GM12801 (cell line): Measurements from ENCODE around the gene DBN1.

Experiments
- TF ChIP-seq, protein P1 (sequence below): IDR thresholded peaks from one replicate; pipeline ENCODE4 v1.5.1; 2011; ENCODE audit warnings: control low read depth; ENCODE audit not compliant: insufficient read length; ENCODE audit errors: extremely low read depth

The DBN1 gene

DNA sequence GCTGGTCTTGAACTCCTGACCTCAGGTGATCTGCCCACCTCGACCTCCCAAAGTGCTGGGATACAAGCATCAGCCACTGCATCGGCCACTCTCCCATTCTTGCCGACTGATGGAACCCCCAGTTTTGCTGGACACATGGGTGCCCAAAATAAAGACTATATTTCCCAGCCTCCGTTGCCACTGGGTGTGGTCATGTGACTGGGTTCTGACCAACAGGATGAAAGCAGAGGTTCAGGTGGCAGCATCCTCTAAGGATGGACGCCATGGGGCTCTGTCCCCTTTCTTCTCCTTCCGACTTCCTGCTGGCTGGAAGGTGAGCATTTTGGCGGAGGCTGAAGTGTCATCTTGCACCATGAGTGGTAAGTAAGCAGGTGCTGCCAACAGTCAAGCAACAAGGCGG lies 13.7 kb upstream of the DBN1 start:
- TF ChIP-seq, protein P1, sequence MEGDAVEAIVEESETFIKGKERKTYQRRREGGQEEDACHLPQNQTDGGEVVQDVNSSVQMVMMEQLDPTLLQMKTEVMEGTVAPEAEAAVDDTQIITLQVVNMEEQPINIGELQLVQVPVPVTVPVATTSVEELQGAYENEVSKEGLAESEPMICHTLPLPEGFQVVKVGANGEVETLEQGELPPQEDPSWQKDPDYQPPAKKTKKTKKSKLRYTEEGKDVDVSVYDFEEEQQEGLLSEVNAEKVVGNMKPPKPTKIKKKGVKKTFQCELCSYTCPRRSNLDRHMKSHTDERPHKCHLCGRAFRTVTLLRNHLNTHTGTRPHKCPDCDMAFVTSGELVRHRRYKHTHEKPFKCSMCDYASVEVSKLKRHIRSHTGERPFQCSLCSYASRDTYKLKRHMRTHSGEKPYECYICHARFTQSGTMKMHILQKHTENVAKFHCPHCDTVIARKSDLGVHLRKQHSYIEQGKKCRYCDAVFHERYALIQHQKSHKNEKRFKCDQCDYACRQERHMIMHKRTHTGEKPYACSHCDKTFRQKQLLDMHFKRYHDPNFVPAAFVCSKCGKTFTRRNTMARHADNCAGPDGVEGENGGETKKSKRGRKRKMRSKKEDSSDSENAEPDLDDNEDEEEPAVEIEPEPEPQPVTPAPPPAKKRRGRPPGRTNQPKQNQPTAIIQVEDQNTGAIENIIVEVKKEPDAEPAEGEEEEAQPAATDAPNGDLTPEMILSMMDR = no peak

- TF ChIP-seq, protein P1 = no peak
These were observed 12.8 kb upstream of the DBN1 start for GRCh38 chr5:177486256-177486655.

- TF ChIP-seq, protein P1 = no peak
These were observed 11.6 kb upstream of the DBN1 start for GRCh38 chr5:177484902-177485549.

GRCh38 chr5:177483994-177484901 lies 10.8 kb upstream of the DBN1 start:
- TF ChIP-seq, protein P1 = no peak

- TF ChIP-seq, protein P1 = no peak
These were observed 9.6 kb upstream of the DBN1 start for GRCh38 chr5:177483042-177483441.

GRCh38 chr5:177482359-177482795 lies 8.9 kb upstream of the DBN1 start:
- TF ChIP-seq, protein P1 = no peak

GRCh38 chr5:177479774-177480173 lies 6.3 kb upstream of the DBN1 start:
- TF ChIP-seq, protein P1 = no peak
